ENCODE data around the gene IGSF21.

- TF ChIP-seq POLR2A (IDR thresholded peaks at IDR 0.05; ENCODE audit: low read length) (no peak), GATA1 (IDR thresholded peaks at IDR 0.05; ENCODE audit: low read depth, low read length) (no peak)
Measured at GRCh38 chr1:18390953-18391352, 283.4 kb downstream of the IGSF21 start.
